Stimulated activated CD8-positive, alpha-beta memory T cell treated with anti-CD3 and anti-CD28 coated beads, Interleukin-12 subunit alpha, Interleukin-12 subunit beta, amount 100 ng/mL, for 1 hour (primary cell): ENCODE measurements around the gene LRP1.

ENCODE experiments used
- DNase-seq: peaks from one replicate; pipeline ENCODE4 v3.0.0-alpha.2; 2020; ENCODE audit warnings: low read depth

LRP1 gene

GRCh38 chr12:57154804-57155434, 26.6 kb downstream of the LRP1 start:
- no peak for DNase-seq

DNA sequence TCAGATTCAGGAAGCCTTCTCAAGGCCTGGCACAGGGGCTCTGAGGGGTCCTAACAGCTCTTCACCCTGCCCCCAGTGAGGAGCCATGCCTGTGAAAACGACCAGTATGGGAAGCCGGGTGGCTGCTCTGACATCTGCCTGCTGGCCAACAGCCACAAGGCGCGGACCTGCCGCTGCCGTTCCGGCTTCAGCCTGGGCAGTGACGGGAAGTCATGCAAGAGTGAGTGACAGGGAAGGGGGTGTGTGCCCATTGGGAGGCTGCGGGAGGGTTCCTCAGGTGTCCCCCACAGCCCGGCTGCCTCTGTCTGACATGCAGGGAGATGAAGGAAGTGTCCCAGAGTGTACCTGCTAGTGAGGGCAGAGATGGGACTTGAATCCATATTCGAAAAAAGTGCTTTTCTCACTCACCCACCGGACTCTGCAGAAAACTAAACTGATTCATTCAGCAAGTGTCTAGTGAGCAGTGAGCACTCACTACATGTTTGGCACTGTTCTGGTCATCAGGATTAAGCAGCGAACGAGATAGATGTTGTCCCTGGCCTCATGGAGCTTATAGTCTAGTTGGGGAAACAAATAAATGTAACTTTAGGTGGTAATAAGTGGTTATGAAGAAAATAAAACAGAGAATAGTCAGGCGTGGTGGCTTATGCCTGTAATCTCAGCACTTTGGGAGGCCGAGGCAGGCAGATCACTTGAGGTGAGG, 28.6 kb downstream of the LRP1 start:
- DNase-seq: no peak

GRCh38 chr12:57157588-57158173, 29.4 kb downstream of the LRP1 start:
- DNase-seq: no peak

GRCh38 chr12:57158186-57158585, 29.9 kb downstream of the LRP1 start:
- no peak for DNase-seq

- no peak for DNase-seq
Observed at GRCh38 chr12:57158665-57159064, 30.4 kb downstream of the LRP1 start.

DNA sequence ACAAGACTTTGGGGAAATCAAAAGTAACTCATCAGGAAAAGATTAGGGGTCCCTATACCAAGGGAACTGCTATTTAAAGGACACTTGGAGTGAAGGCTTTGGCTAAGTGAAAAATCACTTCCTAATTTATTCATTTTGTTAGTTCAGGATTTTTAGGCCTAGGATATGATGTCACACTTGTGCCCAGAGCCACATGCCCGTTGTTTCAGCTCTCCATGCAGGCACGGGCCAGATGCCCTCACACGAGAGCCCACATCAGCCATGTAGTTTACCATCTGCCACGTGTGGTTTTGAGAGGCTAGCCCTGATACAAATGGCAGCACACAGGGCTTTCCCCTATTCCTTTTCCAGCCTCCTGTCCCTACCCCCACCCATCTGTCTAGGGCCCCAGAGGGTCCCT, 31.0 kb downstream of the LRP1 start:
- no peak for DNase-seq

DNA sequence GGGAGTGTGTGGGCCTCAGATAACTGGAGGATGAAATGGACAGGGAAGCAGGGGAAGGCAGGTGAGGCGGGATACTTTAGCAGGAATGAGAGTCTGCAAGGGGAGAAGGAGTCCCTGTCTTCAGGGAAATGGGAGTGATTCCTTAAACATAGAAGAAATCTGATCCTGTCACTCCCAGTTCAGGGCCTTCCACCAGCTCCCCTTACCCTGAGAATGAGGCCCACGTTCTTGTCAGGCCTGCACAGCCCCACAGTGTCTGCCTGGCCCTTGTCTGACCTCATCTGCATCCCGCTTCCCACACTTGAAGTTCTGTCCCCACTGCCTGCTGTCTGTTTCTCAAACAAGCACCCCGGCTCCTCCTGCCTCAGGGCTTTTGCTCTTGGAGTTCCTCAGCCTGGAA, 31.8 kb downstream of the LRP1 start:
- DNase-seq: no peak

DNA sequence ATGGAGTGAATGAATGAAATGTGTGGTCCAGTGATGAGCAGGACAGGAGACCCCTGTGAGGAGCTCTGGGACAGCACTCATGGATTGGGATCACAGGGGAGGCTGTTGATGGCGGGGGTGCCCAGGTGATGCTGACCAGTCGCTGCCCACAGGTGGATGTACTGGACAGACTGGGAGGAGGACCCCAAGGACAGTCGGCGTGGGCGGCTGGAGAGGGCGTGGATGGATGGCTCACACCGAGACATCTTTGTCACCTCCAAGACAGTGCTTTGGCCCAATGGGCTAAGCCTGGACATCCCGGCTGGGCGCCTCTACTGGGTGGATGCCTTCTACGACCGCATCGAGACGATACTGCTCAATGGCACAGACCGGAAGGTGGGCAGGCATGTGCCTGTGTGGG, 32.5 kb downstream of the LRP1 start:
- DNase-seq: no peak

DNA sequence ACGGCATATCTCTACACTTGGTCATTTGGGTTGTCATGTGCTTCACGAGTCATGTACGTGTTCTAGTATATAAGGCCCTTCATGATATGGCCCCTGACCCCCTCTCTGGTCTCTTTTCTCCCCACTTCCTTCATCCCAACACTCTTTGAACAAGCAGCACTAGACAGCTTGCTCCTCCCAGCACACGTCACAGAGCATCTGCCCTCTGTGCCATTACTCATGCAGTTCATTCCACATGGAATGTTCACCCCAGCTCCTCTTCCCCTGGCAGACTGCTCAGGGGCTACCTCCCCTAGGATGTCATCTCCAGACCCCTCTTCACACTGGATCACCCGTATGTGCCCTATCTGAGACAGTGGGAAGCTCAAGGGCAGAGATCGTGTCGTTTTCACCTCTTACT, 33.2 kb downstream of the LRP1 start:
- no peak for DNase-seq

DNA sequence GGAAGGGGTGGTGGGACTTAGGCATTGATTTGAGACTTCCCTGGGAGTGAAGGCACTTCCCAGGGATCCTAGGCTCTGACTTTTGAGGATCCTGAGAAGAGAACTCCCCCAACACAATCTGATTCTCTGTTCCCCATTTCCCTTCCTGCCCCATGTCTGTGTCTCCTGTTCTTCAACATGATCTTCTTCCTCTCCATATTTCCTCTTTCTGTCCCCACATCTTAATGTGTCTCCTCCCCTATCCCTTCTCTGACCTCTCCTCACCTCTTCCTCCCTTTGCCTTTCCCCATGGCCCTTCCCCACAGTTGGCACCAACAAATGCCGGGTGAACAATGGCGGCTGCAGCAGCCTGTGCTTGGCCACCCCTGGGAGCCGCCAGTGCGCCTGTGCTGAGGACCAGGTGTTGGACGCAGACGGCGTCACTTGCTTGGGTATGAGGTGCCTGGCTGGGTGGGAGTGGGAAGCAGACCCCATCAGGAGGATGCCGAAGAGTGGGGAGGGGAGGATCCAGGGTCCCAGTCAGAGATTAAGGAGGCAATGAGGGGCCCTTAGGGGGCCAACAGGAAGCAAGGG, 34.4 kb downstream of the LRP1 start:
- no peak for DNase-seq

- no peak for DNase-seq
Observed at GRCh38 chr12:57164454-57164853, 36.2 kb downstream of the LRP1 start.

- DNase-seq: no peak
Observed at GRCh38 chr12:57164966-57165625, 36.8 kb downstream of the LRP1 start.

- DNase-seq: no peak
Observed at GRCh38 chr12:57165741-57166140, 37.5 kb downstream of the LRP1 start.

DNA sequence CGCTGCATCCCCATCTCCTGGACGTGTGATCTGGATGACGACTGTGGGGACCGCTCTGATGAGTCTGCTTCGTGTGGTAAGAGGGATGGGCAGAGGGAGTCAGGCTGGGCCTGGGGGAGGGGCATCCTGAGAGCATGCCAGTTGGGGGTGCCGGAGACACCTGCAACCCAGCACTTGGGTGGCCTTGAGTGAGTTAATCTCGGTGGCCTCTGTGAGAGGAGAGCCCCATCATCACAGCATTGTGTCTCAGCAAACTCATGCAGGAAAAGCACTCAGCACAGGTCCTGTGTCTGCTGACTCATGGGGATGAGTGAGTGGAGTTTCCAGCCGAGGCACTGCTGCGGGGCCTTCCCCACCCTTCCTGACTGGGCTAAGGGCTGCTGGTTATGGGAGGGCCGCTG, 38.7 kb downstream of the LRP1 start:
- no peak for DNase-seq

- no peak for DNase-seq
Observed at GRCh38 chr12:57168058-57168457, 39.8 kb downstream of the LRP1 start.

DNA sequence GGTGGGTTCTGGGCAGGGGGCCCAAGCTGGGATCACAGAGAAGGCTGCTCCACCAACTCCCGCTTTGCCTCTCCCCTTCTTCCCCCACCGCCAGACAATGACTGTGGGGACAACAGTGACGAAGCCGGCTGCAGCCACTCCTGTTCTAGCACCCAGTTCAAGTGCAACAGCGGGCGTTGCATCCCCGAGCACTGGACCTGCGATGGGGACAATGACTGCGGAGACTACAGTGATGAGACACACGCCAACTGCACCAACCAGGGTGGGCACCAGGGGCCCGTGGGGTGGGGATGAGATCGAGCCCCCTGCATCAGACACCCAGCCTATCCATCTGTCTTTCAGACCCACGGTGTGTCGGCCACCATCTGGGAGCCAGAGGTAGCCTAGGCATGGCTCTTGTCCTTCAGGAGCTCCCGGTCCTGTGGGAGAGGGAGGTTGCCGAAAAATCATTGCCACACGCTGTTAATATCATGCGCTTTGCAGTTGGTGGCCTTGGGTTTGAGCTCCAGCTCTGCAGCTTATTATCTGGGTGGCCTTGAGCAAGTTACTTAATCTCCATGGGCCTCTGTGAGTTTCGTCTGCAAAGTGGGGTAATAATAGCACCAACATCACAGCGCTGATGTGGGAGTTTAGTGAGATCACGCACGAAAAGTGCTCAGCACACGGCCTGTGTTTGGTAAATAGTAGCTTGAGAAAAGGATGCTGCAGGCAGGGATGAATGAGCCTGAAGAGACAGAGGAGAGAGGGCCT, 40.9 kb downstream of the LRP1 start:
- no peak for DNase-seq

DNA sequence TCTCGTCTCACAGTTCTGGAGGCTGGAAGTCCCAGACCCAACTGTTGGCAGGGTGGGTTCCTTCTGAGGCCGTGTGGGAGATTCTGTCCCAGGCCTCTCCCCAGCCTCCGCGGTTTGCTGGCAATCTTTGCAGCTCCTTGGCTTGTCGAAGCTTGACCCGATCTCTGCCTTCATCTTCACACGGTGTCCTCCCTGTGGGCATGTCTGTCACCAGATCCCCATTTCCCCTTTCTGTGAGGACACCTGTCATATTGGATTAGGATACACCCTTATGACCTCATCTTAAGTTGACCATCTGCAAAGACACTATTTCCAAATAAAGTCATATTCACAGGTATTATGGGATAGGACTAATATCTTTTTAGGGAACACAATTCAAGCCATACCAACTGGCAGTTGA, 41.7 kb downstream of the LRP1 start:
- no peak for DNase-seq

- no peak for DNase-seq
Observed at GRCh38 chr12:57170408-57170807, 42.1 kb downstream of the LRP1 start.

DNA sequence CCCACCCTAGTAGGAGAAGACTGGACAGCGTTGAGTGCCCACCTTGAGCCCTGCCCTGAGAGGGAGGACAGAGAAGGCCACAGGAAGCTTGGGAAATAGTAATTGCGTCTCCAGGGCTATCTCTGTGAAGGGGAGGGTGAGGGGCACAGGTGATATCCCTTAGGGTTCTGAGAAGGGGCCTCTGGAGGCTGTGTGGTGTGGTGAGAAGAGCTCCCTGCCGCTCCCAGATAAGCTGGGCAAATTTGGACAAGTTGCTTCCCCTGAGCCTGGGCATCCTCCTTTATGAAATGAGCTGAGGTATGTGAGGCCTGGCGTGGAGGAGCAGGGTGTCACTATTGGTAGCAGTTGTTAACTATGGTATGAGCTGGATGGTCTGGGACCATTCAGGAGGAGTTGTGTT, 42.6 kb downstream of the LRP1 start:
- DNase-seq: no peak

DNA sequence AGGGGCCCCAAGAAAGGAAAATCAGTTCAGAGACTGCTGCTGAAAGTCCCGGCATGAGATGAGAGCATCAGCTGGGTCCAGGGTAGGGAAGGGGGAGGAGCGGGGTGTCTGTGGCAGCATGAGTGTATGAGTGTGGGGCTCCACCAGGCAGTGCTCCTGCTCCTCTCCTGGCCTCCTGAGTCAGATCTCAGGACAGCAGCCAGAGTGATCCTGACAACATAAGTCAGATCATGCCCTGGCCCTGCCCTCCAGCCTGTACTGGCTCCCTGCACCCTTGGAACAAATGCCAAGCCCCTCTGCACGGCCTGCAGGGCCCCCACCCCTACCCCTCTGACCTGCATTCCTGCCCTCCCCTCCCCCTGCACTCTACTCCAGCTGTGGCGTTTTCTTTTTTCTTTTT, 43.4 kb downstream of the LRP1 start:
- DNase-seq: no peak

- no peak for DNase-seq
Observed at GRCh38 chr12:57173089-57173488, 44.8 kb downstream of the LRP1 start.

DNA sequence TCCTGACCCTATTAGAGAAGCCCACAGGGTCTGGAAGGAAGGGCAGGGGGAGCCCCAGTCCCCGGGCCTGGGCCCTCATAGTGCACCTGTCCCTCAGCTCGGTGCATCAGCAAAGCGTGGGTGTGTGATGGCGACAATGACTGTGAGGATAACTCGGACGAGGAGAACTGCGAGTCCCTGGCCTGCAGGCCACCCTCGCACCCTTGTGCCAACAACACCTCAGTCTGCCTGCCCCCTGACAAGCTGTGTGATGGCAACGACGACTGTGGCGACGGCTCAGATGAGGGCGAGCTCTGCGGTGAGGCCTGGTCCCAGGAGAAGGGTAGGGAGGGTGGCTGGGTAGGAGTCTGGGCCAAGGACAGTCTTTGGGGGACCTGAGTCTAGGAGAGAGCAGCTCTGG, 45.4 kb downstream of the LRP1 start:
- DNase-seq: no peak
